Stimulated activated CD8-positive, alpha-beta memory T cell treated with anti-CD3 and anti-CD28 coated beads, Interleukin-7, amount 100 ng/mL, for 24 hours (primary cell): Measurements from ENCODE around the gene MYO1E.
"Not testable (repeated sequence)": the region's sequence is repeated elsewhere in the genome, so short reads cannot be mapped to it uniquely, and the experiment has no call there.

Source experiments
- DNase-seq: peaks from one replicate; pipeline ENCODE4 v3.0.0-alpha.2; 2020; ENCODE audit warnings: low read depth

MYO1E gene

GRCh38 chr15:59372352-59373211 is at the start of gene MYO1E:
Gene MYO1E, minus strand, starts transcription at chr15:59372871. Its CDS starts 371 bp downstream, at chr15:59372500.
- DNase-seq, result no peak

GRCh38 chr15:59420986-59421618 is 48.4 kb upstream of the MYO1E start:
- no peak for DNase-seq

- no peak for DNase-seq
Measured at GRCh38 chr15:59420108-59420507, 47.4 kb upstream of the MYO1E start.

GRCh38 chr15:59419170-59419569 is 46.5 kb upstream of the MYO1E start:
- DNase-seq, result no peak

GRCh38 chr15:59416816-59417215 is 44.1 kb upstream of the MYO1E start:
- DNase-seq, result no peak

- no peak for DNase-seq
Measured at GRCh38 chr15:59413577-59413976, 40.9 kb upstream of the MYO1E start.

GRCh38 chr15:59410391-59410896 is 37.8 kb upstream of the MYO1E start:
- DNase-seq, result no peak

- DNase-seq, result no peak
Measured at GRCh38 chr15:59407946-59408345, 35.3 kb upstream of the MYO1E start.

- no peak for DNase-seq
Measured at GRCh38 chr15:59406446-59406845, 33.8 kb upstream of the MYO1E start.

- no peak for DNase-seq
Measured at GRCh38 chr15:59405079-59405478, 32.4 kb upstream of the MYO1E start.

GRCh38 chr15:59401824-59402569 is 29.3 kb upstream of the MYO1E start:
- DNase-seq, result no peak

- not testable (repeated sequence) for DNase-seq
Measured at GRCh38 chr15:59401051-59401823, 28.6 kb upstream of the MYO1E start.

- no peak for DNase-seq
Measured at GRCh38 chr15:59400103-59400813, 27.6 kb upstream of the MYO1E start.

GRCh38 chr15:59399465-59400102 is 26.9 kb upstream of the MYO1E start:
- DNase-seq, result no peak

GRCh38 chr15:59398220-59398619 is 25.5 kb upstream of the MYO1E start:
- no peak for DNase-seq

- DNase-seq, result no peak
Measured at GRCh38 chr15:59396679-59397078, 24.0 kb upstream of the MYO1E start.

GRCh38 chr15:59396211-59396610 is 23.5 kb upstream of the MYO1E start:
- DNase-seq, result no peak

- no peak for DNase-seq
Measured at GRCh38 chr15:59394166-59394661, 21.5 kb upstream of the MYO1E start.

- DNase-seq, result no peak
Measured at GRCh38 chr15:59392299-59392698, 19.6 kb upstream of the MYO1E start.

GRCh38 chr15:59388670-59389069 is 16.0 kb upstream of the MYO1E start:
- DNase-seq, result no peak
